ENCODE data around the gene STOML1.

Gene STOML1

DNA sequence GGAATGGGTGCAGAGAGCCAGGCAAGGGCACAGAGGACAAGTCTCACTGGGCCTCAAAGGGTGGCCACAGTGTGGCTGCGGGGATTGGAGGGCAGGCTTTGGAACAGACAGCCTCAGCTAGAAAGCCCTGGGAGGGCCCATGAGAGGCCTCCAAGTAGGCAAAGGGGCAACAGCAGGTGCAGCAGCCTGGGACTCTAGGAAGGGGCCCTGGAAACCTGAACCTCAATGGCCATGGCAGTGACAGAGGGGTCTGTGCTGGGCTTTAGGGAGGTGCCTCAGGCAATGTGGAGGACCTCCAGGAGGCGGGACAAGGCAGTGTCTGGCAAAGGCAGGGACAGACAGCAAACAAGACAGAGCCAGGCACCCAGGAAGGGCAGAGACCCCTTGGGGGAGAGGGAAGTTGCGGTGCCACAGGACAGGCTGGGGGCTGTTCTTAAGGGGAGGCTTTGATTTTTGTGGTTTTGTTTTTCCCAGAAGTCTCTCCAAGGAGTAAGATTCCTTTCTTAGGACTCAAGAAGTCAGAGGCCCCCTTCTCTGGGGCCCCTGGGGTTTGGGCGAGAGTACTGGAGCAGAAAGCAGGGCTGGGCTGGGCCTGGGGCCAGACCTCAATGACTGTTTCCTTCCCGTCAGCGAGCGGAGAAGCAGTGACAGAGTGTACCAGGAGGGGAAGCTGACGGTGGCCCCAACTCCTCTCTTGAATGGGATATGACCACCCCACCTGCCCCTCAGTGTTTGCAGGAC is 9.7 kb downstream of the STOML1 start:
- Histone ChIP-seq H3K79me2 (ENCODE audit: insufficient read depth, low read length) (no peaks in the 10 kb centered on the region), H2AFZ (ENCODE audit: low read length) (no peak overlapping the region), H3K4me2 (ENCODE audit: low read length) (no peak overlapping the region), H3K36me3 (ENCODE audit: insufficient read depth, low read length) (peaks cover 6% of the 10 kb centered on the region; the same call in 1 of the 2 replicates), H3F3A (ENCODE audit: insufficient read depth, low read length) (no peaks in the 10 kb centered on the region), H3K9ac (ENCODE audit: low read length) (no peak overlapping the region), H3K4me1 (ENCODE audit: insufficient read depth, low read length, severe bottlenecking) (peaks cover 4% of the 10 kb centered on the region), H4K20me1 (ENCODE audit: insufficient read depth, low read length) (no peaks in the 10 kb centered on the region), H3K27ac (ENCODE audit: low read depth, low read length, poor library complexity, severe bottlenecking) (no peak overlapping the region), H3K27me3 (ENCODE audit: insufficient read depth, low read length) (no peaks in the 10 kb centered on the region), H3K9me3 (ENCODE audit: low read length) (no peaks in the 10 kb centered on the region), H3K4me3 (ENCODE audit: low read depth, low read length, poor library complexity, severe bottlenecking) (no peak overlapping the region), H3K9me2 (ENCODE audit: low read depth, low read length) (no peaks in the 10 kb centered on the region)
- TF ChIP-seq EZH2 (IDR thresholded peaks at IDR 0.05; ENCODE audit: borderline replicate concordance, low read length) = no peak
- TF ChIP-seq, protein P1, sequence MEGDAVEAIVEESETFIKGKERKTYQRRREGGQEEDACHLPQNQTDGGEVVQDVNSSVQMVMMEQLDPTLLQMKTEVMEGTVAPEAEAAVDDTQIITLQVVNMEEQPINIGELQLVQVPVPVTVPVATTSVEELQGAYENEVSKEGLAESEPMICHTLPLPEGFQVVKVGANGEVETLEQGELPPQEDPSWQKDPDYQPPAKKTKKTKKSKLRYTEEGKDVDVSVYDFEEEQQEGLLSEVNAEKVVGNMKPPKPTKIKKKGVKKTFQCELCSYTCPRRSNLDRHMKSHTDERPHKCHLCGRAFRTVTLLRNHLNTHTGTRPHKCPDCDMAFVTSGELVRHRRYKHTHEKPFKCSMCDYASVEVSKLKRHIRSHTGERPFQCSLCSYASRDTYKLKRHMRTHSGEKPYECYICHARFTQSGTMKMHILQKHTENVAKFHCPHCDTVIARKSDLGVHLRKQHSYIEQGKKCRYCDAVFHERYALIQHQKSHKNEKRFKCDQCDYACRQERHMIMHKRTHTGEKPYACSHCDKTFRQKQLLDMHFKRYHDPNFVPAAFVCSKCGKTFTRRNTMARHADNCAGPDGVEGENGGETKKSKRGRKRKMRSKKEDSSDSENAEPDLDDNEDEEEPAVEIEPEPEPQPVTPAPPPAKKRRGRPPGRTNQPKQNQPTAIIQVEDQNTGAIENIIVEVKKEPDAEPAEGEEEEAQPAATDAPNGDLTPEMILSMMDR (IDR thresholded peaks at IDR 0.05; ENCODE audit: low read length) = no peak

DNA sequence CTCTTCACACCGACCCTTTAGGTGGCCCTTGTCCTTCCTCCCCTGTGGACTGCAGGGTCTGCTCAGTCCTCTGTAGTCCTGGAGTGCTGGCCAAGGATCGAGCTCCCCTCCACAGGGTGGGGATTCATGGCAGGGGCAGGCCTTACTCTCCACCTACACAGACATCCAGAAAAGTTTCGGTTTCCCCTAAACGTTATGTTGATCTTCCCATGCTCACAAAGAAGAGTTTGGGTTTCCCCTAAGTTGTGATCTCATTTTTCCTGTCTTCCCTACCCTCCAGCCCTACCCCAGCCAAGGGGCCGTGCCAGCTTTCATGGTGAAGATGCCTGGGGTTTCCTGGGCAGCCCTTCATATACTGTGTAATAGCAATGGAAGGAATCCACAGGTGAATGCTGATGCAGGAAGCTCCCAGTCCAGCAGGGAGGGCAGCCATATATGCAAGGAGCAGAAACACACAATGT is 10.3 kb downstream of the STOML1 start:
- H3K4me2 ChIP-seq (ENCODE audit: low read length) = no peak overlapping the region
- no peak overlapping the region for H3K4me3 ChIP-seq (ENCODE audit: low read depth, low read length, poor library complexity, severe bottlenecking)

DNA sequence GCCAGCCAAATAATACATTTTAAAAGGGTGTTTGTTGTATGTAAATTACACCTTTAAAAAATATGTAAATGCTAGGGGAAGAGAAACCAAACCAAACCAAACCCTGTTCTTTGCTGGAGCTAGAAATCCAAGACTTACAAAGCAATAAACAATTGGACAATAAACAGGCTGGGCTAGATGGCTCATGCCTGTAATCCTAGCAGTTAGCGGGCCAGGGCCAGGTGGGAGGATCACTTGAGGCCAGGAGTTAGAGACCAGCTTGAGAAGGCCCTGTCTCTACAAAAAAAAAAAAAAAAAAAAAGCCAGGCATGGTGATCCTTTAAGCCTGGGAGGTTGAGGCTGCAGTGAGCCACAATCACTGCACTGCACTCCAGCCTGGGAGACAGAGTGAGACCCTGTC is 12.5 kb downstream of the STOML1 start:
- no peaks in the 10 kb centered on the region for H4K20me1 ChIP-seq (ENCODE audit: insufficient read depth, low read length)
- no peak overlapping the region for H3K27ac ChIP-seq (ENCODE audit: low read depth, low read length, poor library complexity, severe bottlenecking)
- H3K4me1 ChIP-seq (ENCODE audit: insufficient read depth, low read length, severe bottlenecking) = peaks cover 4% of the 10 kb centered on the region
- H3K9me3 ChIP-seq (ENCODE audit: low read length) = no peaks in the 10 kb centered on the region
- H3K9ac ChIP-seq (ENCODE audit: low read length) = no peak overlapping the region
- no peaks in the 10 kb centered on the region for H3K36me3 ChIP-seq (ENCODE audit: insufficient read depth, low read length)
- TF ChIP-seq, protein P1 (IDR thresholded peaks at IDR 0.05; ENCODE audit: low read length) = no peak
- TF ChIP-seq EZH2 (IDR thresholded peaks at IDR 0.05; ENCODE audit: borderline replicate concordance, low read length) = no peak
- H3K79me2 ChIP-seq (ENCODE audit: insufficient read depth, low read length) = no peaks in the 10 kb centered on the region
- no peak overlapping the region for H2AFZ ChIP-seq (ENCODE audit: low read length)
- H3K4me2 ChIP-seq (ENCODE audit: low read length) = no peak overlapping the region
- no peaks in the 10 kb centered on the region for H3K9me2 ChIP-seq (ENCODE audit: low read depth, low read length)
- H3F3A ChIP-seq (ENCODE audit: insufficient read depth, low read length) = no peaks in the 10 kb centered on the region
- no peak overlapping the region for H3K4me3 ChIP-seq (ENCODE audit: low read depth, low read length, poor library complexity, severe bottlenecking)
- peaks cover 2% of the 10 kb centered on the region; the same call in 1 of the 2 replicates for H3K27me3 ChIP-seq (ENCODE audit: insufficient read depth, low read length)

More for the DNA sequence above, 10.3 kb downstream of the STOML1 start:
- H3K9ac ChIP-seq (ENCODE audit: low read length) = no peak overlapping the region
- no peaks in the 10 kb centered on the region for H3K79me2 ChIP-seq (ENCODE audit: insufficient read depth, low read length)
- peaks cover 4% of the 10 kb centered on the region for H3K4me1 ChIP-seq (ENCODE audit: insufficient read depth, low read length, severe bottlenecking)
- no peaks in the 10 kb centered on the region for H3K9me3 ChIP-seq (ENCODE audit: low read length)
- TF ChIP-seq, protein P1 (IDR thresholded peaks at IDR 0.05; ENCODE audit: low read length) = no peak
- TF ChIP-seq EZH2 (IDR thresholded peaks at IDR 0.05; ENCODE audit: borderline replicate concordance, low read length) = no peak
- H3K9me2 ChIP-seq (ENCODE audit: low read depth, low read length) = no peaks in the 10 kb centered on the region
- no peaks in the 10 kb centered on the region for H4K20me1 ChIP-seq (ENCODE audit: insufficient read depth, low read length)
- no peak overlapping the region for H2AFZ ChIP-seq (ENCODE audit: low read length)
- peaks cover 6% of the 10 kb centered on the region; the same call in 1 of the 2 replicates for H3K36me3 ChIP-seq (ENCODE audit: insufficient read depth, low read length)
- no peaks in the 10 kb centered on the region for H3F3A ChIP-seq (ENCODE audit: insufficient read depth, low read length)
- no peak overlapping the region for H3K27ac ChIP-seq (ENCODE audit: low read depth, low read length, poor library complexity, severe bottlenecking)
- no peaks in the 10 kb centered on the region for H3K27me3 ChIP-seq (ENCODE audit: insufficient read depth, low read length)
